Measurements from ENCODE around the gene DDAH1.
"Not testable (repeated sequence)": the region's sequence is repeated elsewhere in the genome, so short reads cannot be mapped to it uniquely, and the experiment has no call there.

DDAH1 gene

DNA sequence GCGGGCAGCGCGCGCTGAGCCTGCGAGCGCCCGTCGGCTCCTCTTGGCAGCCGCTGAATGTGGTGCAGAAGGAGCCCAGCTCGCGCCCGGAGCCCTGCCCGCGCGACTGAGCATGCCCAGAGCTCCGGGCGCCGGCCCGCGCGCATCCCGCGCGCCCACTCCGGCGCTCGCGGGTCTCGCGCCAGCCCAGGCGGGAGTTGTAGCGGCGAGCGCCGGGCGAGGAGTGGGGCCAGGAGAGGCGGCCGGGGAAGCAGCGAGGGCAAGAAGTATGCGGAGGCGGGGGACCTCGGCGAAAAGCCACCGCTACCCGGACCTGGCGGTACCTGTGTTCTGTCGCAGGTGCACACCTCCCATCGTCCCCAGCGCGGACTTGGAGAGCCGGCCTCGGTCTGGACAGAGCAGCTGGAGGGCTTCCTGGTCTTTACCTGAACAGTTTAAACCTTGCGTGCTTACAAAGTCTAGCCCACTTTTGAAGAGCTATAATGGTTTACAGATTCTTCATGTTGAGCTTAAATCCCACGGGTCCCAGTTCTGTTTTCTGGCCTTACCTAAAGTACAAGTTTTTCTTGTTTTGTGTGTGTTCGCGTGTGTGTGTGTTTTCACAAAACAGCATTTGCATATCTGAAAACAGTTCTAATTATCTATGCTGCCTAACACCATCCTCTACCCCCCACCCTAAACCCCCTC lies at the start of gene DDAH1:
TSS of gene DDAH1 (minus strand) at position 61 of the 687 bp plus-strand sequence. CDS start 114 bp downstream, outside the sequence.
- Mint-ChIP-seq H3K4me3 (peak within 1 kb of the TSS; percentile 52), H3K4me1 (peaks cover 5% of the 10 kb centered on the region), H3K36me3 (no peaks in the 10 kb centered on the region), H3K27me3 (peaks cover 58% of the 10 kb centered on the region), H3K9me3 (no peaks in the 10 kb centered on the region), H3K27ac (no peak within 1 kb of the TSS)

DNA sequence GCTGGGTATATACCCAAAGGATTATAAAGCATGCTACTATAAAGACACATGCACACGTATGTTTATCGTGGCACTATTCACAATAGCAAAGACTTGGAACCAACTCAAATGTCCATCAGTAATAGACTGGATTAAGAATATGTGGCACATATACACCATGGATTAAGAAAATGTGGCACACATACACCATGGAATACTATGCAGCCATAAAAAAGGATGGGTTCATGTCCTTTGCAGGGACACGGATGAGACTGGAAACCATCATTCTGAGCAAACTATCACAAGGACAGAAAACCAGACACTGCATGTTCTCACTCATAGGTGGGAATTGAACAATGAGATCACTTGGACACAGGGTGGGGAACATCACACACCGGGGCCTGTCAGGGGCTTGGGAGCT lies 49.0 kb upstream of the DDAH1 start:
- H3K36me3 Mint-ChIP-seq, H3K4me3 Mint-ChIP-seq, H3K4me1 Mint-ChIP-seq, H3K9me3 Mint-ChIP-seq, H3K27me3 Mint-ChIP-seq, H3K27ac Mint-ChIP-seq: not testable (repeated sequence)

DNA sequence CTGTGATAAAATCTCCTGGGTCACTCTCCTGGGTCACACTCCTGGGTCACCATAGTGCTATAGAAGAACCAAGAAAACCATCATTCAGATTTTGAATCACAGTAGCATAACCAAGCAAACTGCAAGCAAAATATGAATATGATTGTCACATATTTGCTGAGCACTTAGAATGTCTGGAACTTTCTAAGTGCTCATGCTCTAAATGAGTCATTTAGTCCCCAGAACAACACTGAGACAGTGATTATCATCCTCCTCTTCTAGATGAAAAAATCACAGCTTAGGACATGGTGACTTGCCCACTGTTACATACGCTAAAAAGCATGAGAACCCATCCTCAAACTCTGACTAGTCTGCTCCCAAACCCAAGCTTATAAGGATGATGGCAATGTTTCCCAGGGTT lies 39.5 kb upstream of the DDAH1 start:
- no peaks in the 10 kb centered on the region for H3K4me1 Mint-ChIP-seq
- no peak overlapping the region for H3K4me3 Mint-ChIP-seq
- H3K36me3 Mint-ChIP-seq, result no peaks in the 10 kb centered on the region
- H3K27me3 Mint-ChIP-seq, result peaks cover 15% of the 10 kb centered on the region
- no peak overlapping the region for H3K27ac Mint-ChIP-seq
- peaks cover 15% of the 10 kb centered on the region for H3K9me3 Mint-ChIP-seq

DNA sequence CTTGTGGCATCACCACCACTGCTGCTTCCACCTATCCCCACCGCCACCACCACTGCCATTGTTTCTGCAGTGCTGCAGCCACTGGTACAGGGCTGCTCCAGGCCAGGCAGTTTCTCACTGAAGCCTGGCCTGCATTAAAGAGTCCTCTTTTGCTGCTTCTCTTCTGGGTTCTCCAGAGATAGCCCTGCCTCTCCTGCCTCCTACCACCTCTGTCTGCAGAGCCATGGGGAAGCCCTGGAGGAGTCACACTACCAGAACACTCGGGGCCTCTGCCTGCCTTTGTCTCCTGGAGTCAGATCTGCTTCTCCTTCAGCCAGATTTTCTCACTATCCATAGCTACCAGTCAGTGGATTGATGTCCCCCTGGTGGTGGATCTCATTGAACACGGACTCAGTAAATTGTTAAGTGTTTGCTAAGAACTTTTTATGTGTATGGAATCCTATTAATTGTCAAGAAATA lies 37.7 kb upstream of the DDAH1 start:
- peaks cover 17% of the 10 kb centered on the region for H3K27me3 Mint-ChIP-seq
- H3K9me3 Mint-ChIP-seq, result peaks cover 15% of the 10 kb centered on the region
- H3K36me3 Mint-ChIP-seq, result no peaks in the 10 kb centered on the region

DNA sequence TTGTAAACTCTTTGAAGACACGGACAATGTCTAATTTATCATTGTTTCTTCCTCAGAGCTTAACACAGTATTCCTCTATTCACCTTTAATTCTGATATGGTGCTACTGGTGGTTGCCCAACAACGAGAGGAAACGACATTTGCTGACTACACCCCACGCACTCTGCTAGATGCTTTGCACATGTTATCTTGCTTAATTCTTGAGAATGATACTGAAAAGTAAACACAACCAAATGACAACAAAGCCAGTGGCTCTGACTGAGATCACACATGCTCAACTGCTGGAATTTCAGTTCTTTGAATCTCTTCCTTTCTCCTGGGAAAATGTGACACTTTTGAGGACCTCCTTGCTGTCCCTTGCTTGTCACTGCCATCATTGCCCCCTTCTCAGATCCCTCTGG lies 37.2 kb upstream of the DDAH1 start:
- H3K4me1 Mint-ChIP-seq, result no peaks in the 10 kb centered on the region
- peaks cover 17% of the 10 kb centered on the region for H3K27me3 Mint-ChIP-seq
- peaks cover 15% of the 10 kb centered on the region for H3K9me3 Mint-ChIP-seq
- no peaks in the 10 kb centered on the region for H3K36me3 Mint-ChIP-seq
- H3K27ac Mint-ChIP-seq, result no peak overlapping the region
- H3K4me3 Mint-ChIP-seq, result no peak overlapping the region

More for the DNA sequence above, 37.7 kb upstream of the DDAH1 start:
- Mint-ChIP-seq H3K4me3 (no peak overlapping the region), H3K27ac (no peak overlapping the region), H3K4me1 (no peaks in the 10 kb centered on the region)

DNA sequence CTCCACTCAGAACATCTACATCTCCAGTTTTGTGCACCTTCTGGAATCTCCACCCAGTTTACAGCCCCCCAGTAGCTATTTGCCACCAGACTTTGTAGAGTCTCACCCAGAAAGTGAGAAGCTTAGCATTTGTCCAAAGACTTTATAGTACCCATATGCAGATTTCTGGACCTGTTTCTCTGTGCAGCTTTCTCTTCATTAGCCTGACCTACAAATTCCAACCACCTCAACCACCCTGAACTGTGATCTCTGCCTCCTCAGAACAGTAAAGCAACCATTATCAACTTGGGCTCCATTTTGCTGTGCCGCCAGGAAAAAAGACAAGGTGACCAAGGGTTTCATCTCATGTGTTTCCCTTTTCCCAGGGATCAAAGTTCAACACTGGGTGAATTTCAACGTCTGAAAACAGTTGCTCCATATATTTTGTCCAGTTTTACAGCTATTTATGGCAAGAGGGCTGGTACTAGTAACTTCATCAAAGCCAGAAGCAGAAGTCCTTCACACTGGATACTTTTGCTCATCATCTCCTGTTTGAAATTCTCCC lies 36.5 kb upstream of the DDAH1 start:
- H3K4me3 Mint-ChIP-seq, result no peak overlapping the region
- H3K27me3 Mint-ChIP-seq, result peaks cover 14% of the 10 kb centered on the region
- H3K27ac Mint-ChIP-seq, result no peak overlapping the region
- no peaks in the 10 kb centered on the region for H3K36me3 Mint-ChIP-seq
- no peaks in the 10 kb centered on the region for H3K4me1 Mint-ChIP-seq
- H3K9me3 Mint-ChIP-seq, result peaks cover 15% of the 10 kb centered on the region

DNA sequence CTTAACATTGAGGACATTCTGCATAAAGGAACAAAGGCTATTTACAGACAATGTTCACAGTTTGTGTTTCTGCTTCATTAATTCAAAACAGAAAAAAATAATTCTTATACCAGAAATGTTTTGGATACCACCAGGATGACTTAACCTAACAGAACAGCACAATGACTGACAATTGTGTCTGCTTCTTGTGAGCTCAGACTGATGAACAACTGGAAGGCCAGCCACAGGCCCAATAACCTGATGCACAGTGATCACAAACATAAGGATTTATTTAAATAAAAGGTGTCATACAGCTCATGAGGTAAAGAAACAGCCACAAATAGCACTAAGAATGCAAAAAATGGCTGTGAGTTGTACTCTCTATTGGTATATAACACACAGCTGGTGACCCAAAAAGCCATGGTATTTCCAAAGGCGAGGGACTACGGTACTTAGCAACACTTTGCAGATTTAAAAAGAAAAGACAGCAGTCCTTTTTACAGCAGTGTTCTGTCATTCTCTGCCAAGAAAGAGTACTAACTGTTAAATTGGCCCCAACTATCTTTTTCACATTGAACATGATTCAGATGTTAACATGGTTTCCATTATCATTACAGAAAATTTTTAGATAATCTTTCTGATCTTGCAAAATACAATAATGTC lies 32.1 kb upstream of the DDAH1 start:
- H3K27me3 Mint-ChIP-seq, result peaks cover 6% of the 10 kb centered on the region
- H3K4me3 Mint-ChIP-seq, result no peak overlapping the region
- peaks cover 14% of the 10 kb centered on the region for H3K9me3 Mint-ChIP-seq
- H3K36me3 Mint-ChIP-seq, result no peaks in the 10 kb centered on the region
- H3K4me1 Mint-ChIP-seq, result no peaks in the 10 kb centered on the region
- H3K27ac Mint-ChIP-seq, result no peak overlapping the region

DNA sequence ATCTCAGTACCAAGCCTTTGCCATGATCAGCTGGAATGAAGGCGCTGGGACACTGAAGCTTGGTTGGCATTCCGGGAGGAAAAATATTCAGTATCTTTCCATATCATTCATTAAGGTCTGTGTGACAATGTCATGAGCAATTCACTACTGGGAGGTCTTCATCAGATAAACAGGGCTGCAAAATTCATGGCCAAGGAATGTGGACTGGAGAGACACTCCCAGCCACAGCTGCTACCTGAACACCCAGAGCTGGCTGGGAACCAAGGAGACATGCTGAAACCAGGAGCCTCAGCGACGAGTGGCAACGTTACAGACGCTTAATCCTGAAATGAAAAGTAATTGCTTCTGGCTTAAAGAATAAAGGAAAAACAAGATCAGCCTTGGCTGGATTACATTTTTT lies 30.6 kb upstream of the DDAH1 start:
- no peaks in the 10 kb centered on the region for H3K36me3 Mint-ChIP-seq
- no peak overlapping the region for H3K27ac Mint-ChIP-seq
- H3K4me1 Mint-ChIP-seq, result no peaks in the 10 kb centered on the region
- no peak overlapping the region for H3K4me3 Mint-ChIP-seq
- H3K9me3 Mint-ChIP-seq, result peaks cover 7% of the 10 kb centered on the region
- peaks cover 2% of the 10 kb centered on the region for H3K27me3 Mint-ChIP-seq

DNA sequence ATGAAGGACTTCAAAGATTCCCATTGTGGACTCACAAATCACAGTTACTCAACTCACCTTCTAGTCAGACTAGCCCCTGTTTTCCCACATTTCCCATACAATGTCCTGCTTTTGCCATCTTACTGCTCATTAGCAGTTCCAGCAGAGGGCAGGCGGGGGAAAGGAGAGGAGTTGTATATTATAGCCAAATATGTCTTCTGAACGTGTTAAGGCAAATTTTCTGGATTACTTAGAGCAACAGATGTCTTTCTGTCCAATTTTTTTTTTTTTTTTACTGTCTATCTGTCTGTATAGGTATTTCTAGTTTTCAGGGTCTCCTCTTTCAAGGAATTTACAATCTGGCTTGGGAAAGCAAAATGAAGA lies 29.9 kb upstream of the DDAH1 start:
- peaks cover under 1% of the 10 kb centered on the region for H3K9me3 Mint-ChIP-seq
- no peak overlapping the region for H3K4me3 Mint-ChIP-seq

DNA sequence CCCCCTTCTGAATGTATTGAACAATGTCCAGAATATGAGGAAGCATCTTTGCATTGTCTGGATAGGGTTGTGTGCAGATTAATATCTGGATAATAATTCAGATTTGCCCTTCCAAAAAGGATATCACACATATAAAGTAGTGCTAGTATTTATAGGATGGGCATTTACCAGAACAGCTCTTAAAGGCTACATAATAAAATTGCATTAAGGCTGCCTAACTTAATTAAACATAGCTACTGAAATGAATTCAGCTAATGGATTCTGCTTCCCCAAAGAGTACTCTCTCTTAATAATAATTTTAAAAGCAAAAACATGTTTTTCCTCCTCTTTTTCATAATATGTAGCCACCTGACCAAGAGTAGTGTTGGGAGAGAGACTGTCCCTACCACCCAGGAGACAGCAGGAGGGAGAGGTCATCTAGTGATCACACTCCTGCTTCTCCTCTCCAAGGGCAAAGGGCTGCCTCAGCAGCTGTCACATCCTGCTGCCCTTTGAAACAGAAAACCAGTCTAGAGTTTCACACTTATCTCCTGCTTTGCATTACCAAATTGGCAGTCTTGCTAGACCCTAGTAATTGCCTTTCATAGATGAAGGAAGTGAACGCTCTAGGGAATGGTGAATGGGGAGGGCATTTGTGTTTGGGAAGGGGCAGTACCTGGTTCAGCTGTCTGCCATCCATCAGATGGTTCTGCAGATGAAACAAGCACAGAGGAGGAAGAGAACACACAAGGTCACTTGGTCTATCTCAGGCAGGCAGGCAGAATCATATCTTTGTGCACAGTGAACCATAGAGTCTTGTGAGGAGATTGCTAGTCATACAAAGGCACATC lies 29.3 kb upstream of the DDAH1 start:
- H3K4me1 Mint-ChIP-seq, result no peaks in the 10 kb centered on the region
- no peak overlapping the region for H3K27ac Mint-ChIP-seq

More for the DNA sequence above, 29.9 kb upstream of the DDAH1 start:
- no peaks in the 10 kb centered on the region for H3K4me1 Mint-ChIP-seq
- H3K27me3 Mint-ChIP-seq, result peaks cover 2% of the 10 kb centered on the region
- no peaks in the 10 kb centered on the region for H3K36me3 Mint-ChIP-seq
- no peak overlapping the region for H3K27ac Mint-ChIP-seq

DNA sequence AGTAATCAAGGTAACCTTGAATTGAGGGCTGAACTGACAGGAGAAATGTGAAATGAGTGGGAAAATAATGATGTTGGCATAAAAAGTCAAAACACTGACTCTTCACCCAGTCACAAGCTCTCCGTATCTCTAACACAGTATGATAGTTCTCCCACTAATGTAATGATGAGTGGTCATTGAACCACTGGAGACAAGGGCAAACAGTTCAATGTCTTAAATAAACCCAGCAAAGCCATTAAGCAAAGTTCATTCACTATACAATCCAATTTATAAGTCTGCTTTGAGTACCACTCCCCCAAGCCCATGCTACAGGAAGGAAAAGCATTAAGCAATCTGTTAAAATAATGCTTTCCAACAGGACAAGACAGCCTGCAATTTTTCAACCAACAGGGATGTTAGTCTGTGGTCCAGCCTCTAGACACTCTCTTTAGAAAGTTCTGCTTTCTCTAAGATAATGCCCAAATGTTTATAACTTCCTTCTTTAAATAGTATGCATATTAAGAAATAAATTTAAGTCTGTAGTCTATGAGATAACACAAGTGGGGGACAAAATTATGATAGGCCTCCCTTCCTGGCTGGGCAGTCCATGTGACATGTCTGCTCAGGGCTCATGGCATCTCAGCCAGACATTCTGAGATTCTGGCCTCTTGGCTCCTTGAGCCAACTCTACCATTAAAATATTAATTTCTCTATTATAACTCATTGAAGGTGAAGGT lies 25.5 kb upstream of the DDAH1 start:
- Mint-ChIP-seq H3K9me3 (no peaks in the 10 kb centered on the region), H3K27me3 (peaks cover 3% of the 10 kb centered on the region), H3K4me3 (no peak overlapping the region), H3K27ac (no peak overlapping the region), H3K4me1 (no peaks in the 10 kb centered on the region), H3K36me3 (no peaks in the 10 kb centered on the region)

More for the DNA sequence above, 29.3 kb upstream of the DDAH1 start:
- Mint-ChIP-seq H3K9me3 (no peaks in the 10 kb centered on the region), H3K27me3 (peaks cover 2% of the 10 kb centered on the region), H3K36me3 (no peaks in the 10 kb centered on the region), H3K4me3 (no peak overlapping the region)

DNA sequence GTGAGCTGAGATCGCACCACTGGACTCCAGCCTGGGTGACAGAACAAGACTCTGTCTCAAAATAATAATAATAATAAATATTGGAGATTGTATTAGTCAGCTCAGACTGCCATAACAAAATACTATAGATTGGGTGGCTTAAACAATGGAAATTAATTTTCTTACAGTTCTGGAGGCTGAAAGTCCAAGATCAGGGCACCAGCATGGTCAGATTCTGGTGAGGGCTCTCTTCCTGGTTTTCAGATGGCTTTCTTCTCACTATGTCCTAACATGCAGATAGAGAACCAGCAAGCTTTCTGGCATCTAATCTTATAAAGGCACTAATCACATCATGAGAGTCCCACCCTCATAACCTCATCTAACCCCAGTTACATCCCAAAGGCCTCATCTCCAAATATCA lies 23.2 kb upstream of the DDAH1 start:
- no peak overlapping the region for H3K4me3 Mint-ChIP-seq
- H3K36me3 Mint-ChIP-seq, result no peaks in the 10 kb centered on the region
- H3K27ac Mint-ChIP-seq, result no peak overlapping the region
- no peaks in the 10 kb centered on the region for H3K4me1 Mint-ChIP-seq
- H3K9me3 Mint-ChIP-seq, result no peaks in the 10 kb centered on the region
- H3K27me3 Mint-ChIP-seq, result peaks cover 6% of the 10 kb centered on the region

DNA sequence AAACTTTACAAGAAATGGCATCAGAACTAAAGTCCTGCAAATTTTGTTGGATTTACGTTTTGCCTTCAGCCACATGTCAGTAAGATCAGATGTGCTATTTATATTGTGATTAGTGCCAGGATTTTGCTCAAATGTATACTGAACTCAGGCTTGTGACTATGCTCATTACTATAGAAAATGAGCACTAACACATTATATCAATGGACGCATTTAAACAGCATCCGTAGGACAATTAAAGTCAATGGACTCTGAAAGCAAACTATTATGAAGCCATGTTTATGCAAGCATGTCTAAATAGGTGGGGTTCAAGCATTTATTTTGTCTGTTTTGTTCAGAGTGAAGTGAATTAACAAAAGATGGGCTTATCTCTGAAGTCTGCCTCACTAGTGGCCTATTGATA lies 20.6 kb upstream of the DDAH1 start:
- H3K36me3 Mint-ChIP-seq, result no peaks in the 10 kb centered on the region
- no peak overlapping the region for H3K27ac Mint-ChIP-seq
- H3K27me3 Mint-ChIP-seq, result peaks cover 7% of the 10 kb centered on the region
- H3K4me3 Mint-ChIP-seq, result no peak overlapping the region
- no peaks in the 10 kb centered on the region for H3K4me1 Mint-ChIP-seq
- H3K9me3 Mint-ChIP-seq, result no peaks in the 10 kb centered on the region

DNA sequence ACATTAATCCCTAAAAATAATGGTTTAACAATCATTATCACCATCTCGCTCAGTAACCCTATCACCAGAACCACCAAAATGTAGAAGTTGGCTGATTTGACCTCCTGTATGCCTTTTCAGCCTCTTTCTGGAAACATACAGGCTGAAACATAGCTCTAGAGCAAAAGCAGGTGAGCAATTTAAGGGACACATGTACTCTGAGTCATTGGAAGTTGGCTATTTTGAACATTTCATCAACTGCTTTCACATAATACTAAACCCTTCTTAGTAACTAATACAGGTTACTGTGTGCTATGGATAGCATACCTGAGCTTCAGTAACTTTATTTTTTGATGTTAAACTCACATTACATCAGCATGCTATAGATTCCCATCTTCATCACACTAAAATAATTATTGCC lies 19.8 kb upstream of the DDAH1 start:
- H3K4me1 Mint-ChIP-seq, result no peaks in the 10 kb centered on the region
- H3K27ac Mint-ChIP-seq, result no peak overlapping the region

DNA sequence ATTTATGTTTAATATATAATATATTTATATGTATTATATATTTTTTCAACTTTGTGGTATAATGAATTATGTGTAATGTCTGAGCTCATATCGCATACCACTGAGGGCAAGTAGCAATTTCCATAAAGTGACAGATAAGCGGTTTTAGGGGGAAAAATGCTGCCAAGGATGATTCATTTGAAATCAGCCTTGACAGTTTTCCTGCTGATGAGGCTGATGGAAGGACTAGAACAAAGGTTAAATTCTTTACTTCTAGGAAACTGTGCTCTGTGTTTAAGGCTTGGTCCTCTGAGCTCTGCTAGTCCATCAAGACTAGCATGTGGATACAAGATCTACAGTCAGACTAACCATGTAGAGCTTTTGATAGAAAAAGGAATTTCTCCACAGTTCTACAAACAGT lies 19.3 kb upstream of the DDAH1 start:
- H3K9me3 Mint-ChIP-seq, result no peaks in the 10 kb centered on the region
- no peak overlapping the region for H3K4me3 Mint-ChIP-seq
- H3K27ac Mint-ChIP-seq, result no peak overlapping the region
- H3K27me3 Mint-ChIP-seq, result peaks cover 7% of the 10 kb centered on the region
- no peaks in the 10 kb centered on the region for H3K36me3 Mint-ChIP-seq
- no peaks in the 10 kb centered on the region for H3K4me1 Mint-ChIP-seq

More for the DNA sequence above, 19.8 kb upstream of the DDAH1 start:
- Mint-ChIP-seq H3K9me3 (no peaks in the 10 kb centered on the region), H3K27me3 (peaks cover 7% of the 10 kb centered on the region), H3K36me3 (no peaks in the 10 kb centered on the region), H3K4me3 (no peak overlapping the region)
